H9 (cell line): Measurements from ENCODE around the gene STK32C. TPM values are rescaled to one million over a fixed set of nuclear protein-coding genes. Genes with fewer than 3 reads are reported as not detected.

Source experiments
- DNase-seq: peaks from one replicate; pipeline ENCODE4 v3.0.0-alpha.2; 2017
- H2AFZ ChIP-seq: one replicate; pipeline ENCODE4 v1.6.1; 2013; ENCODE audit warnings: mild to moderate bottlenecking, low read length, control low read depth, moderate library complexity
- H2AK5ac ChIP-seq: 2 replicates; pipeline ENCODE4 v1.6.1; 2013; ENCODE audit warnings: low read length, control low read depth, mixed read lengths; ENCODE audit not compliant: insufficient read length
- H2BK120ac ChIP-seq: one replicate; pipeline ENCODE4 v1.6.1; 2013; ENCODE audit warnings: low read depth, mild to moderate bottlenecking, low read length, control low read depth, inconsistent platforms; ENCODE audit not compliant: poor library complexity, severe bottlenecking
- H2BK12ac ChIP-seq: 2 replicates; pipeline ENCODE4 v1.6.1; 2013; ENCODE audit warnings: low read length, control low read depth, mixed read lengths, low read depth; ENCODE audit not compliant: insufficient read length
- H2BK15ac ChIP-seq: 2 replicates; pipeline ENCODE4 v1.6.1; 2013; ENCODE audit warnings: low read depth, low read length, control low read depth
- H2BK20ac ChIP-seq: one replicate; pipeline ENCODE4 v1.6.1; 2013; ENCODE audit warnings: low read depth, mild to moderate bottlenecking, low read length, control low read depth, inconsistent platforms; ENCODE audit not compliant: poor library complexity, severe bottlenecking
- H2BK5ac ChIP-seq: 2 replicates; pipeline ENCODE4 v1.6.1; 2013; ENCODE audit warnings: low read length, control low read depth, mixed read lengths; ENCODE audit not compliant: insufficient read length
- H3K14ac ChIP-seq: 2 replicates; pipeline ENCODE4 v1.6.1; 2013; ENCODE audit warnings: low read length, control low read depth; ENCODE audit not compliant: insufficient read depth
- H3K18ac ChIP-seq: 2 replicates; pipeline ENCODE4 v1.6.1; 2013; ENCODE audit warnings: low read depth, mild to moderate bottlenecking, mixed read lengths, low read length, control low read depth; ENCODE audit not compliant: insufficient read length
- H3K23ac ChIP-seq: 2 replicates; pipeline ENCODE4 v1.6.1; 2013; ENCODE audit warnings: low read length, control low read depth, mixed read lengths, low read depth; ENCODE audit not compliant: insufficient read length
- H3K23me2 ChIP-seq: 2 replicates; pipeline ENCODE4 v1.6.1; 2013; ENCODE audit warnings: low read depth, mild to moderate bottlenecking, mixed read lengths, low read length, control low read depth; ENCODE audit not compliant: insufficient read length, poor library complexity, severe bottlenecking
- H3K27ac ChIP-seq: 2 replicates; pipeline ENCODE4 v1.5.1; 2013; ENCODE audit warnings: low read length, control low read depth, mixed read lengths, low read depth; ENCODE audit not compliant: insufficient read length
- H3K27me3 ChIP-seq: 2 replicates; pipeline ENCODE4 v1.6.1; 2013; ENCODE audit warnings: low read length, control low read depth, inconsistent platforms; ENCODE audit not compliant: insufficient read depth
- H3K4ac ChIP-seq: 2 replicates; pipeline ENCODE4 v1.6.1; 2013; ENCODE audit warnings: low read depth, mild to moderate bottlenecking, control low read depth, inconsistent platforms, low read length, moderate library complexity
- H3K4me1 ChIP-seq: 2 replicates; pipeline ENCODE4 v1.6.1; 2013; ENCODE audit warnings: low read length, control low read depth, inconsistent platforms; ENCODE audit not compliant: insufficient read depth
- H3K4me2 ChIP-seq: 2 replicates; pipeline ENCODE4 v1.6.1; 2013; ENCODE audit warnings: low read length, control low read depth, mixed read lengths; ENCODE audit not compliant: insufficient read length, insufficient read depth
- H3K56ac ChIP-seq: 2 replicates; pipeline ENCODE4 v1.6.1; 2013; ENCODE audit warnings: low read depth, mild to moderate bottlenecking, mixed read lengths, low read length, control low read depth; ENCODE audit not compliant: insufficient read length
- H3K79me1 ChIP-seq: 2 replicates; pipeline ENCODE4 v1.6.1; 2013; ENCODE audit warnings: low read depth, mild to moderate bottlenecking, moderate library complexity, low read length, control low read depth, inconsistent platforms; ENCODE audit not compliant: insufficient read depth, poor library complexity, severe bottlenecking
- H3K79me2 ChIP-seq: 2 replicates; pipeline ENCODE4 v1.6.1; 2013; ENCODE audit warnings: low read length, control low read depth, inconsistent platforms; ENCODE audit not compliant: insufficient read depth
- H3K9ac ChIP-seq: 2 replicates; pipeline ENCODE4 v1.6.1; 2013; ENCODE audit warnings: low read length, control low read depth, mixed read lengths; ENCODE audit not compliant: insufficient read length; ENCODE audit errors: extremely low read depth
- H3K9me3 ChIP-seq: one replicate; pipeline ENCODE4 v1.6.1; 2013; ENCODE audit warnings: low read depth, low read length, inconsistent platforms; ENCODE audit not compliant: control insufficient read depth
- H3T11ph ChIP-seq: one replicate; pipeline ENCODE4 v1.6.1; 2013; ENCODE audit warnings: mild to moderate bottlenecking, low read length, control low read depth, inconsistent platforms
- H4K20me1 ChIP-seq: one replicate; pipeline ENCODE4 v1.6.1; 2013; ENCODE audit not compliant: control insufficient read depth, insufficient read length, insufficient read depth
- H4K5ac ChIP-seq: 2 replicates; pipeline ENCODE4 v1.6.1; 2013; ENCODE audit warnings: low read depth, mild to moderate bottlenecking, mixed read lengths, low read length, control low read depth; ENCODE audit not compliant: insufficient read length
- H4K8ac ChIP-seq: replicated peaks from 2 replicates; pipeline ENCODE4 v1.6.1; 2013; ENCODE audit warnings: low read length, control low read depth, mixed read lengths, low read depth; ENCODE audit not compliant: insufficient read length
- H4K91ac ChIP-seq: 2 replicates; pipeline ENCODE4 v1.6.1; 2013; ENCODE audit warnings: low read depth, mild to moderate bottlenecking, moderate library complexity, mixed read lengths, low read length, control low read depth; ENCODE audit not compliant: insufficient read length
- H3K27ac Mint-ChIP-seq, 3 experiments: 2 replicates in 2 of 3; 3 replicates in 1 of 3; pipeline ENCODE4 v1.8.0; 2020 to 2021; ENCODE audit warnings: mixed read lengths in 3 of 3, mild to moderate bottlenecking in 1 of 3, moderate library complexity in 1 of 3
- H3K27me3 Mint-ChIP-seq: 2 replicates; pipeline ENCODE4 v1.8.0; 2021; ENCODE audit warnings: low read depth, mild to moderate bottlenecking, moderate library complexity, mixed read lengths
- H3K36me3 Mint-ChIP-seq, 3 experiments: 2 replicates in 2 of 3; 3 replicates in 1 of 3; pipeline ENCODE4 v1.8.0; 2020 to 2021; ENCODE audit warnings: low read depth in 3 of 3, mixed read lengths in 3 of 3; ENCODE audit not compliant: insufficient read depth in 1 of 3
- H3K4me1 Mint-ChIP-seq, 2 experiments: 2 replicates each; pipeline ENCODE4 v1.8.0; 2020; ENCODE audit warnings: mixed read lengths in 2 of 2
- H3K4me3 Mint-ChIP-seq, 2 experiments: 2 replicates in 1 of 2; 3 replicates in 1 of 2; pipeline ENCODE4 v1.8.0; 2020 to 2021; ENCODE audit warnings: mild to moderate bottlenecking in 2 of 2, mixed read lengths in 2 of 2, moderate library complexity in 1 of 2
- H3K9me3 Mint-ChIP-seq, 2 experiments: 2 replicates in 1 of 2; 3 replicates in 1 of 2; pipeline ENCODE4 v1.8.0; 2020; ENCODE audit warnings: mild to moderate bottlenecking in 2 of 2, mixed read lengths in 2 of 2, moderate library complexity in 1 of 2
- WGBS: extraction: QIAGEN DNeasy Blood & Tissue Kit; methylation state at CpG from one replicate; pipeline ENCODE4 v1.1.7; 2013; ENCODE audit warnings: missing lambda C conversion rate, low lambda C conversion rate, mixed read lengths; ENCODE audit not compliant: insufficient read length; ENCODE audit errors: extremely low coverage; 5-methylcytosine and 5-hydroxymethylcytosine counted together
- total RNA-seq: library from RNA; stranded (reverse); gene quantifications from 2 replicates; pipeline ENCODE4 v1.2.1, GENCODE V29; 2021
- TF ChIP-seq, protein P1 (sequence below): fragments of 200-600 bp; sonication (generic); conservative IDR thresholded peaks from 3 replicates; pipeline ENCODE4 v1.8.0; 2021; ENCODE audit warnings: antibody characterized with exemption, mild to moderate bottlenecking

The STK32C gene
- total RNA-seq, 1 experiment from 2014 or later: 11.3 TPM

DNA sequence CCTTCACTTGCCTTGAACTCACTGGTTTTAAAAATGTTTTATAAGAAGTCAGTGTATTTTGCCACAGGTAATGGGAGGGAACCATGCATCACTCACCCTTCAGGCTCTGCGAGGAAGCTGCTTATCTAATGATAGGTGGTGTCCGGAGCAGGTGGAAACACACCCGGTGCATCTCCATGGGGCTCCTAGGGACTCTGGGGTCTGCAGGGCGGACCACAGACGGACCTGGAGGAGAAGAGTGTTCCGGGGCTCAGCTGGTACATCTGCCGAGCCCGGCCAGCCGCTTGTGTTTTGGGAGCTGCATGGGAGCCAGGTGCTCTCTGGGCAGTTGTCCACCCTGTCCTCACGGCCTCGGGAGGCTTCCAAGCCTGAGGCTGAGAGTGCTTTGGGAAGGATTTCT, 31.5 kb upstream of the STK32C start:
- Histone ChIP-seq H3K56ac (no peak overlapping the region), H2BK20ac (no peak overlapping the region), H3K9ac (no peak overlapping the region), H2BK12ac (no peak overlapping the region), H3K18ac (no peak overlapping the region), H3K14ac (no peak overlapping the region), H3K27ac (no peak overlapping the region), H3T11ph (no peak overlapping the region), H2AK5ac (no peak overlapping the region), H3K27me3 (no peaks in the 10 kb centered on the region), H3K23me2 (no peaks in the 10 kb centered on the region), H3K4ac (no peak overlapping the region), H2BK15ac (no peak overlapping the region), H3K79me2 (no peaks in the 10 kb centered on the region), H4K5ac (no peak overlapping the region), H3K79me1 (no peaks in the 10 kb centered on the region), H2BK120ac (no peak overlapping the region), H3K9me3 (no peaks in the 10 kb centered on the region), H2BK5ac (no peak overlapping the region), H3K4me1 (no peaks in the 10 kb centered on the region), H4K8ac (no peak overlapping the region), H3K4me2 (no peak overlapping the region), H4K91ac (no peak overlapping the region), H3K23ac (no peak overlapping the region), H2AFZ (no peak overlapping the region), H4K20me1 (no peaks in the 10 kb centered on the region)
- Mint-ChIP-seq H3K9me3 (no peaks in the 10 kb centered on the region; a peak in 1 of 5 replicates), H3K27me3 (peaks cover 3% of the 10 kb centered on the region), H3K36me3 (peaks cover 0 to 4% (median 0%) of the 10 kb centered on the region in 3 experiments; a peak in 3 of 7 replicates), H3K4me1 (peaks cover 9 to 16% of the 10 kb centered on the region in 2 experiments), H3K4me3 (no peak overlapping the region), H3K27ac (no peak overlapping the region; a peak in 1 of 7 replicates)
- no peak for DNase-seq
- TF ChIP-seq, protein P1, sequence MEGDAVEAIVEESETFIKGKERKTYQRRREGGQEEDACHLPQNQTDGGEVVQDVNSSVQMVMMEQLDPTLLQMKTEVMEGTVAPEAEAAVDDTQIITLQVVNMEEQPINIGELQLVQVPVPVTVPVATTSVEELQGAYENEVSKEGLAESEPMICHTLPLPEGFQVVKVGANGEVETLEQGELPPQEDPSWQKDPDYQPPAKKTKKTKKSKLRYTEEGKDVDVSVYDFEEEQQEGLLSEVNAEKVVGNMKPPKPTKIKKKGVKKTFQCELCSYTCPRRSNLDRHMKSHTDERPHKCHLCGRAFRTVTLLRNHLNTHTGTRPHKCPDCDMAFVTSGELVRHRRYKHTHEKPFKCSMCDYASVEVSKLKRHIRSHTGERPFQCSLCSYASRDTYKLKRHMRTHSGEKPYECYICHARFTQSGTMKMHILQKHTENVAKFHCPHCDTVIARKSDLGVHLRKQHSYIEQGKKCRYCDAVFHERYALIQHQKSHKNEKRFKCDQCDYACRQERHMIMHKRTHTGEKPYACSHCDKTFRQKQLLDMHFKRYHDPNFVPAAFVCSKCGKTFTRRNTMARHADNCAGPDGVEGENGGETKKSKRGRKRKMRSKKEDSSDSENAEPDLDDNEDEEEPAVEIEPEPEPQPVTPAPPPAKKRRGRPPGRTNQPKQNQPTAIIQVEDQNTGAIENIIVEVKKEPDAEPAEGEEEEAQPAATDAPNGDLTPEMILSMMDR: no peak
- WGBS: no CpG with 5 or more reads among the region's 11 CpGs
